Esophagus (tissue), 2 donors: ENCODE results near the gene INSIG2. TPM values are rescaled to one million over a fixed set of nuclear protein-coding genes. Genes with fewer than 3 reads are reported as not detected.
A peak's percentile ranks its signal among the peaks of the same experiment; 100 is the strongest.

Experiments used
- H3K27ac ChIP-seq, 2 donors: one replicate each; pipeline ENCODE4 v1.5.1; 2013; ENCODE audit warnings: low read depth in 2 of 2, mild to moderate bottlenecking in 2 of 2, inconsistent platforms in 1 of 2, low read length in 1 of 2, moderate library complexity in 1 of 2
- H3K27me3 ChIP-seq, 2 donors: one replicate each; pipeline ENCODE4 v1.6.1; 2013; ENCODE audit warnings: low read length in 2 of 2, control low read depth in 1 of 2, mild to moderate bottlenecking in 1 of 2; ENCODE audit not compliant: insufficient read depth in 2 of 2, control insufficient read depth in 1 of 2
- H3K36me3 ChIP-seq, 2 donors: one replicate each; pipeline ENCODE4 v1.6.1; 2013; ENCODE audit warnings: low read length in 1 of 2; ENCODE audit not compliant: control insufficient read depth in 2 of 2, insufficient read depth in 2 of 2
- H3K4me1 ChIP-seq, 2 donors: one replicate each; pipeline ENCODE4 v1.6.1; 2013; ENCODE audit warnings: low read length in 1 of 2; ENCODE audit not compliant: control insufficient read depth in 2 of 2, insufficient read depth in 2 of 2
- H3K4me3 ChIP-seq, 2 donors: one replicate each; pipeline ENCODE4 v1.5.1; 2013; ENCODE audit warnings: low read length in 2 of 2, mild to moderate bottlenecking in 2 of 2, low read depth in 1 of 2, moderate library complexity in 1 of 2
- H3K9me3 ChIP-seq, 2 donors: one replicate each; pipeline ENCODE4 v1.6.1; 2013; ENCODE audit warnings: mild to moderate bottlenecking in 2 of 2, low read depth in 1 of 2, low read length in 1 of 2, moderate library complexity in 1 of 2; ENCODE audit not compliant: control insufficient read depth in 2 of 2, insufficient read depth in 1 of 2
- whole genome bisulfite sequencing, 2 donors: extraction: QIAGEN DNeasy Blood & Tissue Kit; methylation state at CpG; one replicate each; pipeline ENCODE4 v1.1.7; 2013; 5-methylcytosine and 5-hydroxymethylcytosine counted together
- polyA plus RNA-seq, 2 donors: library from polyadenylated mRNA; stranded (reverse); fragments of 200-250 nt; gene quantifications; one replicate each; pipeline ENCODE4 v1.2.3, GENCODE V29; 2013
- donor health status: healthy with polysubstance abuse.
- donor health status: Bipolar disorder and iron deficiency.

INSIG2 gene
- 1 to 10 TPM; 7.0 to 7.5 TPM for polyA plus RNA-seq

DNA sequence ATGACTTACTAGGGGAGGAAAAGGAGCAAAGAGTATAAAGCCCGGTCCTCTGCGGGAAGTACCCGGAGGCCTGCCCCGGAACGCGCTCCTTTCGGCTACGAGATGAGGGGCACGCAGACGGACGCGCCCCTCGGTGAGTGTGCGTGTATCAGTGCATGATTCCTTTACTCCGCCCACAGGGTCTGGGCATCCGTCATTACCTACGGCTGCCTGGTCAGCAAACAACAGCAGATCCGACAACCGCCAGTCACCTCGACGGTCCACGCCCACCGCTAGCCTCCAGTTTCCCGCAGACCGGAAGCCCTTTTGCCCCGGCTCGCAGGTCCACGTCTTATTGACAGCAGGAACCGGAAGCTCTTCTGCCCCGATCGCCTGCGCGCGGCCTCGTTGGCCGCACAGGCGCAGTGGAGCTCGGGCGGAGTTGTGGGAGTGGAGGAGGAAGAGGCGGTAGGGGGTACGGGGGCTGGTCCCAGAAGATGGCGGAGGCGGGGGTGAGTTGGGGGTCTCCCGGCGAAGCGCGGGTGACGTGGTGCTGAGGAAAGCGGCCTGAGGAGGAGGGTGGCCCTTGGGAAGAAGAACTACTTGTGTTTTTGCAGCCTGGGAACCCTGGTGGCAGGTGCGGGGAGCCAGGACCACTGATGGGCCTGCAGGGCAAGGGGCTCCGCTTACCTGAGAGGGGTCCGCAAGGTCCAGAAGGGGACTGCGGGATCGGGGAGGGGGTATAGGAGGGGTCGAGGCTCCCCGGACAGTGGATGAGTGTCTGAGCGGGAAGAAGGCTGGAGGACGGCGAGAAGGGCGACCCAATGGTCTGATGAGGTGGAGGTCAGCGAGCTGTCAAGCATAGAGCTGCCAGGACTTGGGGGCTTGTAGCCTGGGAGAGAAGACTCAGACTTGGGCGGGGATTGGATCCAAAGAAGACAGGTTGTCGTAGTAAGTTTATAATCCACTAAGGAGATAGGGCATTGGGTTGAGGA lies at the start of gene INSIG2:
INSIG2 (plus strand) TSS at position 421 of the 974 bp plus-strand sequence. CDS start 8,086 bp downstream, outside the sequence.
- peak within 1 kb of the TSS; percentile 40 to 45 for H3K27ac ChIP-seq
- 0 to 1% methylated on average over 63 of the region's 63 CpGs for WGBS, 2 donors
- H3K4me3 ChIP-seq, result peak within 1 kb of the TSS; percentile 73 to 95
- no peaks in the 10 kb centered on the region for H3K36me3 ChIP-seq
- no peaks in the 10 kb centered on the region for H3K4me1 ChIP-seq
- H3K9me3 ChIP-seq, result no peaks in the 10 kb centered on the region
- H3K27me3 ChIP-seq, result no peaks in the 10 kb centered on the region

DNA sequence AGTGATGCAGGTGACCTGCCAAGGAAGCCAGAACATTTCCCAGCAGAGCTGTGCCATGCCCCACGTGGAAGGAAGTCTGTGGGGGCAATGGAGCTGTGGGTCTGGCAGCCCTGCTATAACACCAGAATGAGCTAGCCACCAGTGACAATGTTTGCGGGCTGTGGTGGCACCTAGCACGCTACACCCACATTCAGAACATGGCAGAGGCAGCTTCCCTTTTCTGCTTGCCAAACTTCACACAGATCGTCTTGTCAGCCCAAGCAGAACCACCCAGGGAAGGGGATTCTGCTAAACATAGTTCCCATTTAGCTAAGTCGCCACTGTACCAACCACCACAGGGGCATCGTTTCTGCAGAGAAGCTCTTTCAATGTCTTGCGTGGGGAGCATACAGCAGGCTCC lies 47.4 kb upstream of the INSIG2 start:
- Histone ChIP-seq H3K4me3 (no peak overlapping the region), H3K36me3 (no peaks in the 10 kb centered on the region), H3K27me3 (peaks cover 0 to 3% of the 10 kb centered on the region in 2 donors), H3K27ac (no peak overlapping the region), H3K4me1 (no peaks in the 10 kb centered on the region), H3K9me3 (no peaks in the 10 kb centered on the region)
- WGBS, 2 donors, result 75 to 76% methylated on average over 7 of the region's 7 CpGs

DNA sequence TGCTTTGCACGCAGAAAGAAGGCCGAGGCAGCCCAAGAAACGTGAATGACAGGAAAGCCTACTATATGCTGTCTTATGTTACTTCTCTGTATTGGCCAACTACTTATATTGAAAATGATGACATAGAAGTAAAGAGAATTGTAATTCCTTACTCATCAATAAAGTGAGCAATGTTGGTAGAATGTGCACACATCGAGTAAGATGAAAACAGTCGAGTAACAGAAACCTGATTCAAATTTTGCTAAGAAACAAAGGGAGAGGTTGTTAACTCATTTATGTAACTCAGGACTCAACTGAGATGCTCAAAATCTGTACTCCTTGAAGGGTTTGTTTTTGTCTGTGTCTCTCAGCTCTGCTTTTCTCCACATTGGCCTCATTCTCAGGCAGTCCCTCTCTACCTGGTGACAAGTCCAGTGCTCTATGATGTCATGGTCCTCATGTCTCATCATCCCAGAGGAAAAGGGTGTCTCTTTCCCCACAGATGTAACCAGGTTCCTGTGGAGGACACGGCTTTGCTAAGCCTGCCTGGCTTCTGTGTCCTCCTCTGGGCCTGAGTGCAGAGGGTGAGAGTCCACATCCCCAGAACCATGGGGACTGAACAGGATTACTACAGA lies 44.1 kb upstream of the INSIG2 start:
- H3K9me3 ChIP-seq, result no peaks in the 10 kb centered on the region
- no peaks in the 10 kb centered on the region for H3K36me3 ChIP-seq
- WGBS, 2 donors, result 70% methylated on average over 6 of the region's 6 CpGs
- H3K4me1 ChIP-seq, result no peaks in the 10 kb centered on the region
- H3K4me3 ChIP-seq, result no peak overlapping the region
- no peaks in the 10 kb centered on the region for H3K27me3 ChIP-seq
- no peak overlapping the region for H3K27ac ChIP-seq

DNA sequence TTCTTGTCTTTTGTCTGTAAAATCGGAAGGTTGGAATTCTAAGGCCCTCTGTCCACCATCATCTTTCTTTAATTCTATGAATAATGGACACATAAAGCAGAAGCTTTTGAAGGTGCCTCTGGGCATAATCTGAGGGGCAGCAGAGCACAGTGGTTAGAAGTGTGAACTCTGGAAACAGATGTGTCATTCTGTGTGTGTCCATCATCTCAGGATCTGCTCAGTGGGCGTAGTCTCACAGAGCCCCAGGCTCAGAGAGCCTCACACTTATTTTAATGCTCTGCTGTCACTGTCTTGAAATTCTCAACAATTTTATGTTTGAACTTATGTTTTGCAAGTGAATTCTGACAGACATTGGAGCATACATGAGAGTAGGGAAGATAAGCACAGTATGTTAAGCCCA lies 43.4 kb upstream of the INSIG2 start:
- 80 to 88% methylated on average over 2 of the region's 2 CpGs for WGBS, 2 donors
- Histone ChIP-seq H3K36me3 (no peaks in the 10 kb centered on the region), H3K9me3 (no peaks in the 10 kb centered on the region), H3K27me3 (peaks cover 0 to 3% of the 10 kb centered on the region in 2 donors), H3K27ac (no peak overlapping the region), H3K4me3 (no peak overlapping the region), H3K4me1 (no peaks in the 10 kb centered on the region)

DNA sequence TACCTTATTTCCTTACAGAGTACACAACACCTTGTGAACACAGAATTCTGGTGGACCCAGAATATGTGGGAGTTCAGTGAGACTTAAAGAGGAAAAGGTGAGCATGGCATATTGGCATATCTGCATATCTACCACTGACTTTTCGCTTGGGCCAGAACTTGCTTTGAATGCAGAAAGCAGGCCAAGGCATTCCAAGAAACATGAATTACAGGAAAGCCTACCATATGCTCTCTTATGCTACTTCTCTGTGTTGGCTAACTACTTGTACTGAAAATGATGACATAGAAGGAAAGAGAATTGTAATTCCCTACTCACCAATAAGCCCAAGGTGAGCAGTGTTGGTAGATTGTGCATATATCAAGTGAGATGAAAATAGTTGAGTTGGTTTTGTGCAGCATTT lies 43.0 kb upstream of the INSIG2 start:
- 78 to 91% methylated on average over 1 of the region's 1 CpG for WGBS, 2 donors
- H3K4me1 ChIP-seq, result no peaks in the 10 kb centered on the region
- H3K36me3 ChIP-seq, result no peaks in the 10 kb centered on the region
- H3K27ac ChIP-seq, result no peak overlapping the region
- no peak overlapping the region for H3K4me3 ChIP-seq
- H3K27me3 ChIP-seq, result peaks cover under 1 to 3% of the 10 kb centered on the region in 2 donors
- H3K9me3 ChIP-seq, result no peaks in the 10 kb centered on the region

DNA sequence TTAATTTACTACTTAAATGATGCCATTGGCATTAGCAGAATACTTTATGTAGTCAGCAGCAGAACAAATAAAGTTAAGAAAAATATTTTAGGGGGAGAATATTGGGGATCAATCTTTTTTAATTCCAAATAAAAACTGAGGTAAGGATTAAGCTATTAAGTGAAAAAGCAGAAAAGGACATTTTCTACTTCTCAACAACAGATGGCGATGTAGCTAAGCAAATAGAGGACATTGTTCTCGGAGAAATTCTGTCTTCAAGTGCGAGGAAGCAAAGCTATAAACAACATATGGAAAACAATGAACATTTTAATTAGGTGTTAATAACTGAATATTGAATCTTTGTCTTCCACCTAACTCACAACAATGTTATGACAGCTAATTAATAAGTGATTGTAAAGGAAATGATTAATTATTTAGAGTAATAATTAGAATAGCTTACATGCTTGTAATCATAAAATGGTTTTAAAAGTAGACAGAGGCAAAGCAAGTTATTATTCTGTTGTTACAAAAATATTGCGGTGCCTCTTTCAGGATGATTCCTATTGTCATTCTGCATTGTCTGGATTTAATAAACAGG lies 41.5 kb upstream of the INSIG2 start:
- Histone ChIP-seq H3K4me3 (no peak overlapping the region), H3K4me1 (no peaks in the 10 kb centered on the region), H3K36me3 (no peaks in the 10 kb centered on the region), H3K27ac (no peak overlapping the region), H3K9me3 (no peaks in the 10 kb centered on the region), H3K27me3 (peaks cover 3% of the 10 kb centered on the region in 2 donors)
- 6 to 9% methylated on average over 4 of the region's 4 CpGs for WGBS, 2 donors

DNA sequence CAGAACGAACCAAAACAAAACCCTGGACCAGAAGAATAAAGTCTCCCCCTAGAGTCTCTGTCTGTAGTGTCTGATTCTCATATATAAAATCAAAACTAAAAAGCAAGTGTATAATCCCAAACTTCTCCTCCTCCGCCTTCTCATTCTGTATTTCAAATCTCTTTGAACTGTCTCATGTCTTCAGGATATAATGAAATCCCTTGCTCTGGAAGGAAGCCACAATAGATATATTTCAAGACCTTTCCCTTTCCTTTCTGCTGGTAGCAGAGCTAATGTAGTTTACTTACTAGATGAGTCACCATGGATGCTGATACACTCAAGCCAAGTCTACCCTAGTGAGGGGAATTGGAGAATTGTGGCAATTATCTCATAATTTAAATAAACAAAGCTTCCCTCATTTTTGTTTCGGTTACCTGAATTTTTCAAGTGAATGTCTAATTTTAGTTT lies 40.9 kb upstream of the INSIG2 start:
- WGBS, 2 donors, result 48% methylated on average over 3 of the region's 3 CpGs
- Histone ChIP-seq H3K9me3 (no peaks in the 10 kb centered on the region), H3K36me3 (no peaks in the 10 kb centered on the region), H3K4me1 (no peaks in the 10 kb centered on the region), H3K27ac (no peak overlapping the region), H3K4me3 (no peak overlapping the region), H3K27me3 (peaks cover 3% of the 10 kb centered on the region in 2 donors)

DNA sequence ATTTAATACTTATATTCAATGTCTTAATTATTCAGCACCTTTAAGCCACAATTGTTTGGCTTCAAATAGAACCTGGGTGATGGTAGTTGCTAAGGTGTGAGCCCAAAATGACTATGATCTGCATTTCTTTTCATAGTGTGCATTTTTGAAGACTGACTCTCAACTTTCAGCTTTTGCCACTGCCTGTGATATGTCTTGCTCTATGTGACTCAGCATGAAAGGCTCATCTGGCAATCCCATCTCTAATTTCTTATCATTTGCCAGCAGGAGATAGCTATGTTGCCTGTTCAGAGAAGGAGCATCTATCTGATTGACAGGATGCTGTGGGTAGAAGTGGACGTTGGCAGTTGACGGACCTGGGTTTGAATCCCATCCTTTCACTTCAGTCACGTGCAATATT lies 39.9 kb upstream of the INSIG2 start:
- H3K4me3 ChIP-seq, result no peak overlapping the region
- 79 to 84% methylated on average over 3 of the region's 3 CpGs for WGBS, 2 donors
- H3K27me3 ChIP-seq, result peaks cover 3% of the 10 kb centered on the region in 2 donors
- H3K9me3 ChIP-seq, result no peaks in the 10 kb centered on the region
- no peak overlapping the region for H3K27ac ChIP-seq
- no peaks in the 10 kb centered on the region for H3K36me3 ChIP-seq
- H3K4me1 ChIP-seq, result no peaks in the 10 kb centered on the region

DNA sequence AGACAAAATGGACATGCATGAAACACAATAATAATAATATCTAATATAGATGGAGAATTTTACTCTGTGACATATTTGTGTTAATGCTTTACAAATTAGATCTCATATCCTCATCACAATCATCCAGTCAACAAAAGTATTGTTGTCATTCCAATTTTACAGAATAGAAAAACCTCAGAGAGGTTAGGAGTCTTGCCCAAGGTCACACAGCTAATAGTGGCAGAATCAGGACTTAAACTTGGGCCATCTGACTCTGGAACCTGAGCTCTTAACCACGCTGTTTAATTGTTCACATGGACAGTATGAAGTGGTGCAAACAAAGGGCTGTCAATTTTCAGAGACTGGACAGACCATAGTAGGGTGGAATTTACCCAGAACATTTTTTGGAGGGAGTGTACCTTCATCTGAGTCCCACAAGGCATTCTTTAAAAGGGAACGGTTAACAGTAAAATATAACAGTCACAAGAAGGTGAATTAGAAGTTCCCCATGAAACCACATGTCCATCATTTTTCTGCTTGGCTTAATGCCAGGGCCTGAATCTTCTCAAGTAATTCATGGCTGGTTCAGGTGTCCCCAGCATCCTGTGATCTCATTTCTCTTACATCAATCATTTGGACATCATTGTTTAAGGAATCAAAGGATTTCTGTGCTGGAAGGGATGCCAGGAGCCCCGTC lies 39.0 kb upstream of the INSIG2 start:
- no peaks in the 10 kb centered on the region for H3K9me3 ChIP-seq
- H3K27ac ChIP-seq, result no peak overlapping the region
- no peaks in the 10 kb centered on the region for H3K4me1 ChIP-seq
- no peaks in the 10 kb centered on the region for H3K36me3 ChIP-seq
- H3K27me3 ChIP-seq, result peaks cover 3 to 5% of the 10 kb centered on the region in 2 donors
- no peak overlapping the region for H3K4me3 ChIP-seq
- 58 to 63% methylated on average over 3 of the region's 3 CpGs for WGBS, 2 donors
